Activated naive CD4-positive, alpha-beta T cell treated with anti-CD3 and anti-CD28 coated beads, Interleukin-2, amount 10 ng/mL, durations not matched to agents 5 hours and 36 hours (primary cell): Measurements from ENCODE around the gene PDZD2. TPM values are rescaled to one million over a fixed set of nuclear protein-coding genes. Genes with fewer than 3 reads are reported as not detected.

Experiments used
- microRNA-seq: library from miRNA; unstranded; fragments of <30 nt; microRNA quantifications from one replicate; pipeline ENCODE4 v1.2.0, GENCODE V29; 2022; ENCODE audit warnings: borderline microRNAs expressed, borderline replicate concordance
- total RNA-seq, 2 experiments: library from RNA; stranded (reverse); gene quantifications; one replicate each; pipeline ENCODE4 v1.2.3, GENCODE V29; 2021

Gene PDZD2
- not detected for total RNA-seq

GRCh38 chr5:31638748-31639418, at the start of gene PDZD2:
Gene PDZD2, plus strand, starts transcription at chr5:31639131.

Small RNA genes lying within 50 kb of the gene (microRNA-seq; reads per million reads assigned to microRNA genes)
- gene MIR4279, result not detected

Other genes with a start within 250 kb of the PDZD2 start
- 10 to 100 TPM; 68.8 to 70.4 TPM for gene DROSHA, start 107.0 kb upstream of the PDZD2 start, total RNA-seq
- gene C5orf22, start 106.8 kb upstream of the PDZD2 start, total RNA-seq, result 10 to 100 TPM; 23.3 to 23.4 TPM